HL-60 (cell line): ENCODE results near the gene KLF15.
"Not testable (repeated sequence)": the region's sequence is repeated elsewhere in the genome, so short reads cannot be mapped to it uniquely, and the experiment has no call there.

Experiments
- DNase-seq, 2 experiments: peaks; one replicate each; pipeline ENCODE4 v3.0.0-alpha.2; 2010 to 2020; ENCODE audit warnings: low read depth in 1 of 2, low spot score in 1 of 2
- H3K27ac ChIP-seq: fragments of 250-450 bp; sonication (Bioruptor Pico); replicated peaks from 2 replicates; pipeline ENCODE4 v1.5.1; 2020; ENCODE audit warnings: mild to moderate bottlenecking, moderate library complexity
- H3K27me3 ChIP-seq: fragments of 250-450 bp; sonication (Bioruptor Pico); 2 replicates; pipeline ENCODE4 v1.5.1; 2021; ENCODE audit warnings: mild to moderate bottlenecking, moderate library complexity; ENCODE audit not compliant: insufficient read depth, poor library complexity, severe bottlenecking
- H3K4me3 ChIP-seq: replicated peaks from 2 replicates; pipeline ENCODE4 v1.5.1; 2011; ENCODE audit warnings: mild to moderate bottlenecking, control low read depth, low read length; ENCODE audit not compliant: insufficient read depth
- CTCF ChIP-seq: IDR thresholded peaks from one replicate; pipeline ENCODE4 v1.5.1; 2011; ENCODE audit warnings: low read length, control low read depth, inconsistent platforms; ENCODE audit not compliant: insufficient read depth
- GABPA ChIP-seq: IDR thresholded peaks from 2 replicates; pipeline ENCODE4 v1.6.1; 2012; ENCODE audit warnings: low read depth
- POLR2AphosphoS5 ChIP-seq: IDR thresholded peaks from 2 replicates; pipeline ENCODE4 v1.6.1; 2012; ENCODE audit warnings: low read depth
- SPI1 ChIP-seq: IDR thresholded peaks from 2 replicates; pipeline ENCODE4 v1.6.1; 2012; ENCODE audit warnings: low read depth, mild to moderate bottlenecking, borderline replicate concordance
- TF ChIP-seq, protein P1 (sequence below): IDR thresholded peaks from 2 replicates; pipeline ENCODE4 v1.6.1; 2012; ENCODE audit warnings: low read depth; ENCODE audit not compliant: insufficient replicate concordance

KLF15 gene

GRCh38 chr3:126339466-126339865, 17.7 kb downstream of the KLF15 start:
- no peaks in the 10 kb centered on the region for H3K27me3 ChIP-seq
- H3K27ac ChIP-seq: no peak overlapping the region
- DNase-seq: no peak
- TF ChIP-seq, protein P1, sequence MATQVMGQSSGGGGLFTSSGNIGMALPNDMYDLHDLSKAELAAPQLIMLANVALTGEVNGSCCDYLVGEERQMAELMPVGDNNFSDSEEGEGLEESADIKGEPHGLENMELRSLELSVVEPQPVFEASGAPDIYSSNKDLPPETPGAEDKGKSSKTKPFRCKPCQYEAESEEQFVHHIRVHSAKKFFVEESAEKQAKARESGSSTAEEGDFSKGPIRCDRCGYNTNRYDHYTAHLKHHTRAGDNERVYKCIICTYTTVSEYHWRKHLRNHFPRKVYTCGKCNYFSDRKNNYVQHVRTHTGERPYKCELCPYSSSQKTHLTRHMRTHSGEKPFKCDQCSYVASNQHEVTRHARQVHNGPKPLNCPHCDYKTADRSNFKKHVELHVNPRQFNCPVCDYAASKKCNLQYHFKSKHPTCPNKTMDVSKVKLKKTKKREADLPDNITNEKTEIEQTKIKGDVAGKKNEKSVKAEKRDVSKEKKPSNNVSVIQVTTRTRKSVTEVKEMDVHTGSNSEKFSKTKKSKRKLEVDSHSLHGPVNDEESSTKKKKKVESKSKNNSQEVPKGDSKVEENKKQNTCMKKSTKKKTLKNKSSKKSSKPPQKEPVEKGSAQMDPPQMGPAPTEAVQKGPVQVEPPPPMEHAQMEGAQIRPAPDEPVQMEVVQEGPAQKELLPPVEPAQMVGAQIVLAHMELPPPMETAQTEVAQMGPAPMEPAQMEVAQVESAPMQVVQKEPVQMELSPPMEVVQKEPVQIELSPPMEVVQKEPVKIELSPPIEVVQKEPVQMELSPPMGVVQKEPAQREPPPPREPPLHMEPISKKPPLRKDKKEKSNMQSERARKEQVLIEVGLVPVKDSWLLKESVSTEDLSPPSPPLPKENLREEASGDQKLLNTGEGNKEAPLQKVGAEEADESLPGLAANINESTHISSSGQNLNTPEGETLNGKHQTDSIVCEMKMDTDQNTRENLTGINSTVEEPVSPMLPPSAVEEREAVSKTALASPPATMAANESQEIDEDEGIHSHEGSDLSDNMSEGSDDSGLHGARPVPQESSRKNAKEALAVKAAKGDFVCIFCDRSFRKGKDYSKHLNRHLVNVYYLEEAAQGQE: no peak
- TF ChIP-seq CTCF (no peak), SPI1 (no peak), POLR2AphosphoS5 (no peak), GABPA (no peak)
- H3K4me3 ChIP-seq: no peak overlapping the region

DNA sequence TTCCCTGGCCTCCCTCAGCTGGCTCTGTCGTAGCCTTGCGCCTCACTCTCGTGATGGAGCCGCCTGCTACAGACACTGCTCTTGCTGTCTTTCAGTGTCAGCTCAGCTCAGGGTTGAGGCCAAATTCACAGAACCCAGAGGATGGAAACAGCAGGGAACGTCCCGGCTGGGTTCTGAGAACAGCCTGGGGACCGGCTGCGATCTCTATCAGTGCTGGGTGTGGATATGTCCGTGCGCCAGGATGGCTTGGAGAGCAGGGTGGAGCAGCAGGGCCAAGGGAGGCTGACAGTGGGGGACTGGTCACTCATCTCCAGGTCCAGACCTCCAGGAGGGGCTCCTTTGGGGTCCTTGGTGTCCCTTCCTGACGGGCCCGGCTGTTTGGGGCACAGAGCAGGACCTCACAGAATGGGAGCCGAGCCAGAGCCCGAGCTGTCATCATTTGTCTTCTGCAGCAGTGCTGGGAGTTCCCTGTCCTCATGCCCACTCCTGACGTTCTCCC, 18.4 kb downstream of the KLF15 start:
- DNase-seq: no peak
- Histone ChIP-seq H3K4me3 (no peak overlapping the region), H3K27ac (no peak overlapping the region), H3K27me3 (no peaks in the 10 kb centered on the region)
- TF ChIP-seq CTCF (no peak), GABPA (no peak), SPI1 (no peak), POLR2AphosphoS5 (no peak)
- TF ChIP-seq, protein P1: no peak

GRCh38 chr3:126337980-126338651, 19.1 kb downstream of the KLF15 start:
- no peak for TF ChIP-seq CTCF
- TF ChIP-seq, protein P1: no peak
- no peak for TF ChIP-seq SPI1
- no peak for TF ChIP-seq POLR2AphosphoS5
- TF ChIP-seq GABPA: no peak
- H3K27ac ChIP-seq: no peak overlapping the region
- H3K4me3 ChIP-seq: no peak overlapping the region
- H3K27me3 ChIP-seq: no peaks in the 10 kb centered on the region
- no peak for DNase-seq

DNA sequence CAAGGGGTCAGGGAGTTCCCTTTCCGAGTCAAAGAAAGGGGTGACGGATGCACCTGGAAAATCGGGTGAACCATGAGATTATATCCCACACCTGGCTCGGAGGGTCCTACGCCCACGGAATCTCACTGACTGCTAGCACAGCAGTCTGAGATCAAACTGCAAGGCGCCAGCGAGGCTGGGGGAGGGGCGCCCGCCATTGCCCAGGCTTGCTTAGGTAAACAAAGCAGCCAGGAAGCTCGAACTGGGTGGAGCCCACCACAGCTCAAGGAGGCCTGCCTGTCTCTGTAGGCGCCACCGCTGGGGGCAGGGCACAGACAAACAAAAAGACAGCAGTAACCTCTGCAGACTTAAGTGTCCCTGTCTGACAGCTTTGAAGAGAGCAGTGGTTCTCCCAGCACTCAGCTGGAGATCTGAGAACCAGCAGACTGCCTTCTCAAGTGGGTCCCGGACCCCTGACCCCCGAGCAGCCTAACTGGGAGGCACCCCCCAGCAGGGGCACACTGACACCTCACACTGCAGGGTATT, 25.3 kb downstream of the KLF15 start:
- DNase-seq, H3K27me3 ChIP-seq, H3K4me3 ChIP-seq, H3K27ac ChIP-seq: not testable (repeated sequence)
